Trophoblast cell (in vitro differentiated cells and primary cell): Measurements from ENCODE around the gene FAM110A.
"Not testable (repeated sequence)": the region's sequence is repeated elsewhere in the genome, so short reads cannot be mapped to it uniquely, and the experiment has no call there.

Experiments used
- DNase-seq, 2 donors: peaks; one replicate each; pipeline ENCODE4 v3.0.0-alpha.2; 2016
- H2AFZ ChIP-seq: 2 replicates; pipeline ENCODE4 v1.6.1; 2013; ENCODE audit warnings: low read length, moderate library complexity, mild to moderate bottlenecking; ENCODE audit not compliant: insufficient read depth, poor library complexity
- H2AK5ac ChIP-seq: 2 replicates; pipeline ENCODE4 v1.6.1; 2013; ENCODE audit warnings: mild to moderate bottlenecking, low read length
- H2BK120ac ChIP-seq: 2 replicates; pipeline ENCODE4 v1.6.1; 2013; ENCODE audit warnings: low read length, mild to moderate bottlenecking, moderate library complexity; ENCODE audit not compliant: insufficient read depth, poor library complexity
- H2BK12ac ChIP-seq: 2 replicates; pipeline ENCODE4 v1.6.1; 2013; ENCODE audit warnings: mild to moderate bottlenecking, low read length, moderate library complexity
- H2BK5ac ChIP-seq: 2 replicates; pipeline ENCODE4 v1.6.1; 2013; ENCODE audit warnings: low read length, low read depth, moderate library complexity, mild to moderate bottlenecking; ENCODE audit not compliant: poor library complexity
- H3K14ac ChIP-seq: 2 replicates; pipeline ENCODE4 v1.6.1; 2013; ENCODE audit warnings: mild to moderate bottlenecking, low read length
- H3K18ac ChIP-seq: 2 replicates; pipeline ENCODE4 v1.6.1; 2013; ENCODE audit warnings: mild to moderate bottlenecking, low read length
- H3K23ac ChIP-seq: 2 replicates; pipeline ENCODE4 v1.6.1; 2013; ENCODE audit warnings: low read length
- H3K27ac ChIP-seq: 2 replicates; pipeline ENCODE4 v1.5.1; 2013; ENCODE audit warnings: low read depth, mild to moderate bottlenecking, inconsistent platforms, low read length, moderate library complexity
- H3K27me3 ChIP-seq: 2 replicates; pipeline ENCODE4 v1.6.1; 2013; ENCODE audit warnings: inconsistent platforms, mild to moderate bottlenecking, low read length, moderate library complexity; ENCODE audit not compliant: insufficient read depth
- H3K36me3 ChIP-seq, 2 experiments: 1 replicate in 1 of 2; 2 replicates in 1 of 2; pipeline ENCODE4 v1.6.1; 2013; ENCODE audit warnings: low read length in 2 of 2, mild to moderate bottlenecking in 2 of 2, moderate library complexity in 1 of 2; ENCODE audit not compliant: insufficient read depth in 2 of 2, control insufficient read depth in 1 of 2
- H3K4ac ChIP-seq: 2 replicates; pipeline ENCODE4 v1.6.1; 2013; ENCODE audit warnings: low read depth, mild to moderate bottlenecking, low read length, moderate library complexity
- H3K4me1 ChIP-seq, 2 experiments: 1 replicate in 1 of 2; 2 replicates in 1 of 2; pipeline ENCODE4 v1.6.1; 2013; ENCODE audit warnings: low read length in 2 of 2, mild to moderate bottlenecking in 2 of 2, moderate library complexity in 1 of 2; ENCODE audit not compliant: insufficient read depth in 2 of 2, control insufficient read depth in 1 of 2
- H3K4me2 ChIP-seq: 2 replicates; pipeline ENCODE4 v1.6.1; 2013; ENCODE audit warnings: inconsistent platforms, mild to moderate bottlenecking, low read length, moderate library complexity
- H3K4me3 ChIP-seq: 2 replicates; pipeline ENCODE4 v1.5.1; 2013; ENCODE audit warnings: mild to moderate bottlenecking, low read depth, low read length, inconsistent platforms
- H3K79me1 ChIP-seq: one replicate; pipeline ENCODE4 v1.6.1; 2013; ENCODE audit warnings: low read length
- H3K79me2 ChIP-seq: 2 replicates; pipeline ENCODE4 v1.6.1; 2013; ENCODE audit warnings: low read length, mild to moderate bottlenecking; ENCODE audit not compliant: control insufficient read depth, insufficient read depth, poor library complexity
- H3K9ac ChIP-seq: 2 replicates; pipeline ENCODE4 v1.6.1; 2013; ENCODE audit warnings: mild to moderate bottlenecking, low read length
- H3K9me3 ChIP-seq: 2 replicates; pipeline ENCODE4 v1.6.1; 2013; ENCODE audit warnings: low read depth, mild to moderate bottlenecking, control low read depth, inconsistent platforms, low read length; ENCODE audit not compliant: insufficient read depth
- H4K12ac ChIP-seq: 2 replicates; pipeline ENCODE4 v1.6.1; 2013; ENCODE audit warnings: low read depth, mild to moderate bottlenecking, low read length, moderate library complexity
- H4K8ac ChIP-seq: 2 replicates; pipeline ENCODE4 v1.6.1; 2013; ENCODE audit warnings: low read depth, mild to moderate bottlenecking, low read length, moderate library complexity
- H4K91ac ChIP-seq: one replicate; pipeline ENCODE4 v1.6.1; 2013; ENCODE audit warnings: low read depth, mild to moderate bottlenecking, low read length, moderate library complexity
- WGBS: extraction: QIAGEN DNeasy Blood & Tissue Kit; methylation state at CpG from one replicate; pipeline ENCODE4 v1.1.7; 2013; ENCODE audit warnings: missing lambda C conversion rate; ENCODE audit not compliant: insufficient read length, insufficient coverage; ENCODE audit errors: extremely low coverage; 5-methylcytosine and 5-hydroxymethylcytosine counted together

FAM110A gene

GRCh38 chr20:796921-797320 is 36.6 kb upstream of the FAM110A start:
- Histone ChIP-seq H3K79me1 (no peaks in the 10 kb centered on the region), H4K8ac (no peak overlapping the region)
- no CpG with 5 or more reads among the region's 3 CpGs for WGBS

GRCh38 chr20:798746-799145 is 34.8 kb upstream of the FAM110A start:
- H2AFZ ChIP-seq, H3K9ac ChIP-seq, H3K4ac ChIP-seq, H4K12ac ChIP-seq, H4K91ac ChIP-seq, H3K36me3 ChIP-seq, H3K14ac ChIP-seq, H3K27ac ChIP-seq, DNase-seq, H3K27me3 ChIP-seq, H3K9me3 ChIP-seq, H3K4me1 ChIP-seq, H3K79me1 ChIP-seq, H2AK5ac ChIP-seq, H2BK120ac ChIP-seq, H3K23ac ChIP-seq, H2BK12ac ChIP-seq, H3K79me2 ChIP-seq, H3K18ac ChIP-seq, H2BK5ac ChIP-seq, H3K4me2 ChIP-seq, H3K4me3 ChIP-seq, H4K8ac ChIP-seq: not testable (repeated sequence)
- WGBS = no CpG with 5 or more reads among the region's 5 CpGs

More at GRCh38 chr20:796921-797320, 36.6 kb upstream of the FAM110A start:
- H3K18ac ChIP-seq = no peak overlapping the region
- H2BK12ac ChIP-seq = no peak overlapping the region
- DNase-seq = no peak
- H3K4ac ChIP-seq = no peak overlapping the region
- H3K9ac ChIP-seq = no peak overlapping the region
- no peak overlapping the region for H4K91ac ChIP-seq
- H4K12ac ChIP-seq = no peak overlapping the region
- H3K4me1 ChIP-seq = no peaks in the 10 kb centered on the region
- H2AK5ac ChIP-seq = no peak overlapping the region
- no peaks in the 10 kb centered on the region for H3K36me3 ChIP-seq
- H3K4me2 ChIP-seq = no peak overlapping the region
- H3K4me3 ChIP-seq = no peak overlapping the region
- no peak overlapping the region for H2AFZ ChIP-seq
- no peaks in the 10 kb centered on the region for H3K79me2 ChIP-seq
- H3K27ac ChIP-seq = no peak overlapping the region
- no peak overlapping the region for H2BK5ac ChIP-seq
- H3K23ac ChIP-seq = no peak overlapping the region
- no peaks in the 10 kb centered on the region for H3K27me3 ChIP-seq
- H2BK120ac ChIP-seq = no peak overlapping the region
- peaks cover 10% of the 10 kb centered on the region for H3K9me3 ChIP-seq
- no peak overlapping the region for H3K14ac ChIP-seq

GRCh38 chr20:800026-800425 is 33.5 kb upstream of the FAM110A start:
- not testable (repeated sequence) for H2BK12ac ChIP-seq, H3K14ac ChIP-seq, H3K23ac ChIP-seq, H3K9me3 ChIP-seq, H4K91ac ChIP-seq, H3K36me3 ChIP-seq, H4K8ac ChIP-seq, H3K4ac ChIP-seq, H4K12ac ChIP-seq, H2AK5ac ChIP-seq, H3K4me2 ChIP-seq, H3K4me3 ChIP-seq, H2AFZ ChIP-seq, H2BK120ac ChIP-seq, H3K27me3 ChIP-seq, H3K79me1 ChIP-seq, H2BK5ac ChIP-seq, H3K4me1 ChIP-seq, DNase-seq, H3K79me2 ChIP-seq, H3K18ac ChIP-seq, H3K9ac ChIP-seq, H3K27ac ChIP-seq
- no CpG with 5 or more reads among the region's 7 CpGs for WGBS

- Histone ChIP-seq H3K4ac (no peak overlapping the region), H3K79me1 (no peaks in the 10 kb centered on the region), H2BK120ac (no peak overlapping the region), H3K4me1 (no peaks in the 10 kb centered on the region), H3K23ac (no peak overlapping the region), H3K9ac (no peak overlapping the region), H3K27me3 (no peaks in the 10 kb centered on the region), H2AFZ (no peak overlapping the region), H2BK5ac (no peak overlapping the region), H4K8ac (no peak overlapping the region), H3K18ac (no peak overlapping the region), H3K79me2 (no peaks in the 10 kb centered on the region), H3K14ac (no peak overlapping the region), H4K12ac (no peak overlapping the region), H3K36me3 (no peaks in the 10 kb centered on the region), H4K91ac (no peak overlapping the region), H3K9me3 (peaks cover 6% of the 10 kb centered on the region), H2AK5ac (no peak overlapping the region), H3K4me3 (no peak overlapping the region), H2BK12ac (no peak overlapping the region), H3K4me2 (no peak overlapping the region), H3K27ac (no peak overlapping the region)
- WGBS = no CpG with 5 or more reads among the region's 3 CpGs
- no peak for DNase-seq
These were observed 31.8 kb upstream of the FAM110A start for GRCh38 chr20:801678-802077.
